GM12878 (cell line): ENCODE data around the gene CT83. TPM values are rescaled to one million over a fixed set of nuclear protein-coding genes. Genes with fewer than 3 reads are reported as not detected.

ENCODE experiments used
- ATAC-seq: fragments of 200-7000 bp; cut with Tn5 transposase; 3 replicates; pipeline ENCODE4 v1.9.1; 2020; ENCODE audit warnings: mild to moderate bottlenecking, moderate library complexity
- BruUV-seq: library from RNA; stranded (reverse); fragments of 400-500 nt; replicated peaks from 2 replicates; lab custom pipeline; 2021; lab: Mats Ljungman, UMichigan
- CTCF ChIA-PET: fragments of 300-600 bp; sonication (Branson Sonifier 250); formaldehyde crosslinking; extraction: SDS; loops from one replicate; lab custom pipeline; 2021; ENCODE audit warnings: inconsistent platforms; lab: Yijun Ruan, JAX
- POLR2A ChIA-PET: fragments of 350-600 bp; formaldehyde crosslinking; extraction: SDS; loops from one replicate; lab custom pipeline; 2021; ENCODE audit warnings: inconsistent platforms; lab: Charles Lee
- RAD21 ChIA-PET: fragments of 300-600 bp; sonication (Branson Sonifier 250); formaldehyde crosslinking; loops from one replicate; lab custom pipeline; 2023; ENCODE audit warnings: antibody characterized with exemption; ENCODE audit not compliant: unreplicated experiment; lab: Charles Lee
- SMC1A ChIA-PET: fragments of 300-600 bp; sonication (Branson Sonifier 250); formaldehyde crosslinking; loops from one replicate; lab custom pipeline; 2023; ENCODE audit not compliant: unreplicated experiment, uncharacterized antibody; lab: Charles Lee
- DNase-seq: peaks from one replicate; pipeline ENCODE4 v3.0.0-alpha.2; 2011; ENCODE audit warnings: low read depth, low spot score
- FAIRE-seq: peaks from 3 replicates; lab custom pipeline; 2011; peaks lifted over from hg19 to GRCh38; lab: Jason Lieb, UNC
- H2AFZ ChIP-seq: 2 replicates; pipeline ENCODE4 v1.6.0; 2011; ENCODE audit warnings: low read depth, low read length, control low read depth; ENCODE audit not compliant: control insufficient read depth
- H3K27ac ChIP-seq: 2 replicates; pipeline ENCODE4 v1.5.1; 2011; ENCODE audit warnings: control low read depth; ENCODE audit not compliant: control insufficient read depth, insufficient read depth
- H3K27me3 ChIP-seq, 2 experiments: replicated peaks in 1 of 2; 2 replicates each; pipeline versions ENCODE4 v1.6.0 to v1.6.1; 2011; ENCODE audit warnings: low read length in 1 of 2; ENCODE audit not compliant: control insufficient read depth in 2 of 2, insufficient read depth in 2 of 2
- H3K36me3 ChIP-seq, 2 experiments: 2 replicates each; pipeline ENCODE4 v1.5.1; 2011; ENCODE audit warnings: low read length in 1 of 2; ENCODE audit not compliant: control insufficient read depth in 2 of 2, insufficient read depth in 2 of 2
- H3K4me1 ChIP-seq: 2 replicates; pipeline ENCODE4 v1.6.1; 2011; ENCODE audit warnings: mild to moderate bottlenecking, low read length, moderate library complexity, mixed read lengths; ENCODE audit not compliant: control insufficient read depth, insufficient read depth
- H3K4me2 ChIP-seq: 2 replicates; pipeline ENCODE4 v1.6.0; 2011; ENCODE audit warnings: control low read depth; ENCODE audit not compliant: control insufficient read depth, insufficient read depth
- H3K4me3 ChIP-seq: fragments of 200-600 bp; sonication (generic); 2 replicates; pipeline ENCODE4 v1.5.1; 2016
- H3K79me2 ChIP-seq: 2 replicates; pipeline ENCODE4 v1.6.0; 2011; ENCODE audit warnings: low read length; ENCODE audit not compliant: control insufficient read depth, insufficient read depth
- H3K9ac ChIP-seq: 2 replicates; pipeline ENCODE4 v1.8.0; 2011; ENCODE audit warnings: low read length, control low read depth, mixed read lengths; ENCODE audit not compliant: control insufficient read depth, insufficient read depth
- H3K9me3 ChIP-seq: replicated peaks from 3 replicates; pipeline ENCODE4 v1.5.1; 2011; ENCODE audit warnings: mild to moderate bottlenecking, low read length; ENCODE audit not compliant: control insufficient read depth, insufficient read depth
- H4K20me1 ChIP-seq: 2 replicates; pipeline ENCODE4 v1.6.0; 2011; ENCODE audit not compliant: control insufficient read depth, insufficient read depth
- CHD4 ChIP-seq: fragments of 200-600 bp; sonication (generic); IDR thresholded peaks from 2 replicates; pipeline ENCODE4 v1.6.1; 2016; ENCODE audit warnings: mild to moderate bottlenecking
- FOS ChIP-seq: IDR thresholded peaks from 3 replicates; pipeline ENCODE4 v1.6.1; 2011; ENCODE audit warnings: borderline replicate concordance; ENCODE audit not compliant: insufficient read length; ENCODE audit errors: extremely low read depth
- LARP7 ChIP-seq: fragments of 450-650 bp; IDR thresholded peaks from 2 replicates; pipeline ENCODE4 v1.6.1; 2017; ENCODE audit warnings: mild to moderate bottlenecking
- NFXL1 ChIP-seq: fragments of 450-650 bp; IDR thresholded peaks from 2 replicates; pipeline ENCODE4 v1.6.1; 2017; ENCODE audit warnings: antibody characterized with exemption, mild to moderate bottlenecking, borderline replicate concordance
- NR2F1 ChIP-seq: fragments of 450-650 bp; conservative IDR thresholded peaks from 2 replicates; pipeline ENCODE4 v1.6.1; 2017; ENCODE audit warnings: mild to moderate bottlenecking
- PRDM15 ChIP-seq: fragments of 450-650 bp; formaldehyde crosslinking; IDR thresholded peaks from 2 replicates; pipeline ENCODE4 v1.4.0; 2020; ENCODE audit warnings: mild to moderate bottlenecking, moderate library complexity
- SIX5 ChIP-seq: IDR thresholded peaks from 2 replicates; pipeline ENCODE4 v1.6.1; 2011; ENCODE audit warnings: mild to moderate bottlenecking, low read depth, low read length, moderate library complexity; ENCODE audit not compliant: severe bottlenecking
- TCF7 ChIP-seq: IDR thresholded peaks from 2 replicates; pipeline ENCODE4 v1.6.1; 2014; ENCODE audit warnings: antibody characterized with exemption, borderline replicate concordance
- WRNIP1 ChIP-seq: IDR thresholded peaks from 2 replicates; pipeline ENCODE4 v1.6.1; 2011; ENCODE audit warnings: low read depth, low read length, improper control_type of control experiment, borderline replicate concordance
- ZBTB4 ChIP-seq: fragments of 450-650 bp; formaldehyde crosslinking; IDR thresholded peaks from 2 replicates; pipeline ENCODE4 v1.4.0; 2022; ENCODE audit warnings: mild to moderate bottlenecking, moderate library complexity
- ZSCAN29 ChIP-seq: fragments of 450-650 bp; IDR thresholded peaks from 2 replicates; pipeline ENCODE4 v1.6.1; 2017; ENCODE audit warnings: mild to moderate bottlenecking, moderate library complexity
- WGBS: methylation state at CpG from one replicate; pipeline ENCODE4 v1.1.6; 2016; ENCODE audit warnings: low lambda C conversion rate; ENCODE audit not compliant: insufficient replicate concordance, insufficient coverage; ENCODE audit errors: missing lambda C conversion rate; 5-methylcytosine and 5-hydroxymethylcytosine counted together
- in situ Hi-C: fragments of 300-500 bp; cut with MboI; formaldehyde crosslinking; loops from 9 replicates; pipeline ENCODE4 v1.14.3; 2018; ENCODE audit warnings: mixed read lengths
- intact Hi-C: fragments of 100-400 bp; cut with micrococcal nuclease; formaldehyde crosslinking; loops from one replicate; pipeline ENCODE4 v1.14.2; 2022; ENCODE audit not compliant: unreplicated experiment
- polyA plus RNA-seq, 11 experiments: library from polyadenylated mRNA; depleted of rRNA in 4 of 11; unstranded in 6 of 11; stranded (reverse) in 5 of 11; fragments of >200 nt; fragmentation: Nextera tagmentation in 4 of 11; fragmentation: Illumina TruSeq in 1 of 11; extraction: Ambion mirVana in 4 of 11; extraction: Trizol in 1 of 11; gene quantifications; 1 replicate in 1 of 11; 2 replicates in 10 of 11; pipeline versions ENCODE4 v1.2.1 to v1.2.3, GENCODE V29; 2011 to 2016; ENCODE audit warnings: inconsistent platforms in 2 of 11, missing spikeins in 2 of 11, low read depth in 1 of 11
- total RNA-seq, 4 experiments: library from RNA; depleted of rRNA in 3 of 4; stranded (reverse); fragments of >200 nt in 3 of 4; fragmentation: Illumina TruSeq in 1 of 4; extraction: Trizol in 1 of 4; gene quantifications; 2 replicates each; pipeline versions ENCODE4 v1.2.1 to v1.2.3, GENCODE V29; 2013 to 2021

Gene CT83
- total and polyA plus RNA-seq, 10 of the 15 experiments (the other 5 are each of a cell fraction or from before 2014, with no cell fraction given): not detected

- in situ Hi-C loops: no loop called here
- H3K27me3 ChIP-seq: no peaks in the 10 kb centered on the region
- no TSS peak for BruUV-seq
- no peaks in the 10 kb centered on the region for H3K9me3 ChIP-seq
- TF ChIP-seq NR2F1 (no peak), CHD4 (no peak)
- no peaks in the 10 kb centered on the region for H3K79me2 ChIP-seq
- no peak overlapping the region for H2AFZ ChIP-seq
- no peak overlapping the region for H3K9ac ChIP-seq
- FAIRE-seq (no peak), ATAC-seq (no peak), DNase-seq (no peak)
- H3K27ac ChIP-seq: no peak overlapping the region
- H3K4me1 ChIP-seq: no peaks in the 10 kb centered on the region
- H3K4me2 ChIP-seq: no peak overlapping the region
- intact Hi-C loops: no loop called here
- RAD21 ChIA-PET: no interaction called here
- no peak overlapping the region for H3K4me3 ChIP-seq
- H3K36me3 ChIP-seq: no peaks in the 10 kb centered on the region
- H4K20me1 ChIP-seq: no peaks in the 10 kb centered on the region
- WGBS: 51% methylated on average over 3 of the region's 3 CpGs
- SMC1A ChIA-PET: interaction anchor here (1.4 kb wide), 1 partner anchor 14 kb away, joined by 3 read pairs; no protein-coding TSS in a partner anchor
- POLR2A ChIA-PET: no interaction called here
- CTCF ChIA-PET: no interaction called here
Measured at GRCh38 chrX:116427978-116428377, 34.8 kb downstream of the CT83 start.

- no peaks in the 10 kb centered on the region for H3K79me2 ChIP-seq
- no peaks in the 10 kb centered on the region for H4K20me1 ChIP-seq
- H3K36me3 ChIP-seq: no peaks in the 10 kb centered on the region
- no TSS peak for BruUV-seq
- FAIRE-seq (no peak), ATAC-seq (no peak), DNase-seq (no peak)
- H3K9ac ChIP-seq: no peak overlapping the region
- no peak overlapping the region for H3K4me2 ChIP-seq
- RAD21 ChIA-PET: no interaction called here
- intact Hi-C loops (no loop called here), in situ Hi-C loops (no loop called here)
- H3K4me3 ChIP-seq: no peak overlapping the region
- H3K27me3 ChIP-seq: no peaks in the 10 kb centered on the region
- 21% methylated on average over 4 of the region's 4 CpGs for WGBS
- CTCF ChIA-PET: no interaction called here
- no peaks in the 10 kb centered on the region for H3K9me3 ChIP-seq
- H2AFZ ChIP-seq: no peak overlapping the region
- H3K27ac ChIP-seq: no peak overlapping the region
- POLR2A ChIA-PET: no interaction called here
- SMC1A ChIA-PET: no interaction called here
- H3K4me1 ChIP-seq: no peaks in the 10 kb centered on the region
- TF ChIP-seq CHD4 (no peak), TCF7 (no peak), ZBTB4 (CRISPR knock-in tag) (no peak), FOS (no peak), LARP7 (no peak), ZSCAN29 (no peak), NFXL1 (no peak), SIX5 (no peak), WRNIP1 (no peak), PRDM15 (CRISPR knock-in tag) (no peak)
Measured at GRCh38 chrX:116417968-116418367, 44.8 kb downstream of the CT83 start.
